Measurements from ENCODE around the gene GDPGP1. TPM values are rescaled to one million over a fixed set of nuclear protein-coding genes. Genes with fewer than 3 reads are reported as not detected.
A peak's percentile ranks its signal among the peaks of the same experiment; 100 is the strongest.

The GDPGP1 gene
- total and polyA plus RNA-seq, 11 donors: 4.8 to 18.9 (median 12.3) TPM

GRCh38 chr15:90207252-90207651 lies 26.8 kb upstream of the GDPGP1 start:
- Histone ChIP-seq H3K4me3 (no peak overlapping the region), H3K36me3 (peaks cover 0 to 7% (median 0%) of the 10 kb centered on the region in 9 donors), H3K27me3 (no peaks in the 10 kb centered on the region), H3K4me1 (peaks cover 0 to 70% (median 36%) of the 10 kb centered on the region in 12 donors), H3K27ac (no peak overlapping the region), H3K9me3 (no peaks in the 10 kb centered on the region)
- intact Hi-C loops (cut with DNase I): no loop called here
- DNase-seq (no peak), ATAC-seq (no peak)
- no peak for TF ChIP-seq CTCF (IDR thresholded peaks at IDR 0.05)
- no peak for TF ChIP-seq POLR2A (IDR thresholded peaks at IDR 0.05)
- 89 to 94% (median 93%) methylated on average over 6 of the region's 6 CpGs for WGBS, 4 donors

GRCh38 chr15:90208356-90208755 lies 25.7 kb upstream of the GDPGP1 start:
- Histone ChIP-seq H3K27me3 (no peaks in the 10 kb centered on the region), H3K4me1 (peaks cover 0 to 69% (median 35%) of the 10 kb centered on the region in 12 donors), H3K9me3 (no peaks in the 10 kb centered on the region), H3K36me3 (peaks cover 0 to 7% (median 0%) of the 10 kb centered on the region in 9 donors), H3K27ac (no peak overlapping the region), H3K4me3 (no peak overlapping the region)
- WGBS, 4 donors: 90 to 94% (median 93%) methylated on average over 6 of the region's 6 CpGs
- ATAC-seq (no peak), DNase-seq (no peak)
- TF ChIP-seq POLR2A (IDR thresholded peaks at IDR 0.05): no peak
- no peak for TF ChIP-seq CTCF (IDR thresholded peaks at IDR 0.05)
- intact Hi-C loops (cut with DNase I): no loop called here

GRCh38 chr15:90209591-90209990 lies 24.4 kb upstream of the GDPGP1 start:
- ATAC-seq (no peak), DNase-seq (no peak)
- H3K27ac ChIP-seq: peak overlapping the region in 1 of 12 donors; percentile 65
- H3K27me3 ChIP-seq: no peaks in the 10 kb centered on the region
- WGBS, 4 donors: 61 to 75% (median 68%) methylated on average over 9 of the region's 9 CpGs
- intact Hi-C loops (cut with DNase I): no loop called here
- H3K4me1 ChIP-seq: peaks cover 0 to 74% (median 36%) of the 10 kb centered on the region in 12 donors
- H3K4me3 ChIP-seq: no peak overlapping the region
- no peak for TF ChIP-seq POLR2A (IDR thresholded peaks at IDR 0.05)
- no peak for TF ChIP-seq CTCF (IDR thresholded peaks at IDR 0.05)
- no peaks in the 10 kb centered on the region for H3K9me3 ChIP-seq
- peaks cover 0 to 7% (median 0%) of the 10 kb centered on the region in 9 donors for H3K36me3 ChIP-seq

- 45 to 72% (median 62%) methylated on average over 8 of the region's 8 CpGs for WGBS, 4 donors
- intact Hi-C loops (cut with DNase I): no loop called here
- TF ChIP-seq POLR2A (IDR thresholded peaks at IDR 0.05): no peak
- TF ChIP-seq CTCF (IDR thresholded peaks at IDR 0.05): no peak
- peaks cover 0 to 7% (median 0%) of the 10 kb centered on the region in 9 donors for H3K36me3 ChIP-seq
- no peak overlapping the region for H3K4me3 ChIP-seq
- peak overlapping the region in 1 of 12 donors; percentile 65 for H3K27ac ChIP-seq
- peaks cover 0 to 65% (median 31%) of the 10 kb centered on the region in 12 donors for H3K4me1 ChIP-seq
- H3K27me3 ChIP-seq: no peaks in the 10 kb centered on the region
- DNase-seq: peak in 2 of 5 donors; percentile 58 to 64
- ATAC-seq: peak; percentile 29 to 51 (median 42)
- no peaks in the 10 kb centered on the region for H3K9me3 ChIP-seq
Measured at GRCh38 chr15:90210593-90210992, 23.4 kb upstream of the GDPGP1 start.
